Activated CD4-positive, alpha-beta T cell treated with anti-CD3 and anti-CD28 coated beads, Interleukin-2, amount 10 ng/mL, durations not matched to agents 7 days and 5 days (primary cell): ENCODE results near the gene GNG14. TPM values are rescaled to one million over a fixed set of nuclear protein-coding genes. Genes with fewer than 3 reads are reported as not detected.

Experiments used
- CTCF ChIA-PET: fragments of 350-600 bp; sonication (Branson Sonifier 250); formaldehyde crosslinking; loops from one replicate; lab custom pipeline; 2021; ENCODE audit warnings: antibody characterized with exemption; lab: Charles Lee
- POLR2A ChIA-PET: fragments of 350-600 bp; sonication (Branson Sonifier 250); formaldehyde crosslinking; loops from one replicate; lab custom pipeline; 2021; ENCODE audit warnings: antibody characterized with exemption; lab: Charles Lee
- DNase-seq: peaks from one replicate; pipeline ENCODE4 v3.0.0-alpha.2; 2020
- H3K27ac Mint-ChIP-seq: one replicate; pipeline ENCODE4 v1.8.0; 2021; ENCODE audit warnings: mild to moderate bottlenecking, moderate library complexity, mixed read lengths
- H3K27me3 Mint-ChIP-seq: one replicate; pipeline ENCODE4 v1.8.0; 2021; ENCODE audit warnings: mixed read lengths
- H3K36me3 Mint-ChIP-seq: one replicate; pipeline ENCODE4 v1.8.0; 2021; ENCODE audit warnings: low read depth, mixed read lengths
- H3K4me1 Mint-ChIP-seq: one replicate; pipeline ENCODE4 v1.8.0; 2021; ENCODE audit warnings: mixed read lengths
- H3K4me3 Mint-ChIP-seq: one replicate; pipeline ENCODE4 v1.8.0; 2021; ENCODE audit warnings: mild to moderate bottlenecking, moderate library complexity, mixed read lengths
- H3K9me3 Mint-ChIP-seq: one replicate; pipeline ENCODE4 v1.8.0; 2021; ENCODE audit warnings: mixed read lengths
- total RNA-seq, 2 experiments: library from RNA; stranded (reverse); gene quantifications; one replicate each; pipeline ENCODE4 v1.2.3, GENCODE V29; 2021

The GNG14 gene
- total RNA-seq, 2 experiments from 2014 or later = not detected

DNA sequence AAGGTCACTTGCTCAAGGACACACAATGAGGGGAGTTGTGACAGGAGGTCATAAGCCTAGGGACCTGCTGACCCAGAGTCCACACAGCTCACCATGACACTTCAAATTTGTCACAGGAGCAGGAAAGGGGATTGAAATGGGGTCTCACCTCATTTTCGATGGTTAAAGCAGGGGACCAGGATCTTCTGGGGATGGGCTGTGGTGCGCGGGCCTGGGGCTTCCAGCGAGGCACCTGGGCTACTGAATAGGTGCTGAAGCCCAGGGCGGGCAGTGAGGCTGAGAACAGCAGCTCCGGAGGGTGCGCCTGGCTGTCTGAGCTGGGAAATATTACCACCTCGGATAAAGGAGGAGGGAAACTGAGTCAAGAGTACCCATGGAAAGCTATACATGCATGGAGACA lies 32.3 kb upstream of the GNG14 start:
- Mint-ChIP-seq H3K4me3 (no peak overlapping the region), H3K4me1 (peaks cover 5% of the 10 kb centered on the region)
- DNase-seq = no peak

DNA sequence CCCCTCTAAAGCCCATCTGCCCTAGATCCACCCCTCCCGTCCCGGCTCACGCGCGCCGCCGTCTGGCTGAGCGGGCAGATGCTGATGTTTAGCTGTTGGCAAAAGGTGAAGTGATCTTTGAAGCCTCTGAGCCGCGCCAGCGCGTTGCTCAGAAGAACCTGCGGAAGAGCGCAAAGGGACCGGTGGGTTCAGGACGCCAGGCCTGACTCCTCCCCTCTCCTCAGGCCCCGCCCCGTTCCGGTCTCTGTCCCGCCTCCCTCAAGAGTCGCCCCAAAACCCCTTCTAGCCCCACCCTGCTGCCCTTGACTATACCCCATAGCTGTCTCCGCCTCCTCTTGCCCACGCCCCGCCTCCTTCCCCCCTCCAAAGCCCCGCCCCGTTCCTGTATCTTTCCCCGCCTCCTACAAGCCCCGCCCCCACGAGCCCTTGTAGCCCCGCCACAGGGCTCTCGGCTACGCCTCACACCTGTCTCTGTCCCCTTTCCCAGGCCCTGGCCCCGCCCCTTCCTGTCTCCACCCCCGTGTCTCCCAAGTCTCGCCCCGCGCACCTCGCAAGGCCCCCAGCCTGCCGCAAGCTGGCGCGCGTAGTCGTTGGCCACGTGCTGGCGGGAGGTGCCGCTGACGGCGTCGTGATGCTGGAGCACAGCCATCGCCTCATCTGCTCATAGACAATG lies 30.8 kb upstream of the GNG14 start:
- ChIA-PET CTCF (no interaction called here), POLR2A (no interaction called here)
- peaks cover 5% of the 10 kb centered on the region for H3K4me1 Mint-ChIP-seq
- no peaks in the 10 kb centered on the region for H3K9me3 Mint-ChIP-seq
- no peak overlapping the region for H3K27ac Mint-ChIP-seq
- no peak overlapping the region for H3K4me3 Mint-ChIP-seq
- H3K36me3 Mint-ChIP-seq = peaks cover 57% of the 10 kb centered on the region
- H3K27me3 Mint-ChIP-seq = no peaks in the 10 kb centered on the region
- no peak for DNase-seq

More for the DNA sequence above, 32.3 kb upstream of the GNG14 start:
- no peak overlapping the region for H3K27ac Mint-ChIP-seq
- peaks cover 54% of the 10 kb centered on the region for H3K36me3 Mint-ChIP-seq
- ChIA-PET POLR2A (no interaction called here), CTCF (interaction anchor here (0.5 to 2.0 kb wide), 2 partner anchors 16 to 622 kb away, joined by 3 to 4 read pairs; no protein-coding TSS in a partner anchor)
- H3K27me3 Mint-ChIP-seq = no peaks in the 10 kb centered on the region
- H3K9me3 Mint-ChIP-seq = no peaks in the 10 kb centered on the region

DNA sequence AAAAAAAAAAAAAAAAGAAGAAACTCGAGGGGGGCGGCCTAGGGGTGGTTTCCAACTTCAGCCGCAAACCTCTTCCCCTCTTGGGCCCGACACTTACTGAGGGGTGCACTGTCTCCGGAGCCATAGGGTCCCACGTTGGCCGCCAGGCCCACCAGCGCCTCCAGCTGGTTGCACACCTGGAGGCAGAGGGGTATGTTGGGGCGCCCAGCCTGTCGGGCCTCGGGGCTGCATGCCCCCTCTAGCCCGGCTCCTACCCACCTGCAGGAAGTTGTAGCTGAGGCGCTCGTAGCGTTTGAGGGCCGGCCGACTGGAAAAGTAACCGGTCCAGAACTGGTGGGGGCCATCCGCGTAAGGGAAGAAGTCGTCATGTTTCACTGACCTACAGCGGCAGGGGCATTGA lies 29.8 kb upstream of the GNG14 start:
- ChIA-PET CTCF (no interaction called here), POLR2A (no interaction called here)
- no peaks in the 10 kb centered on the region for H3K27me3 Mint-ChIP-seq
- no peaks in the 10 kb centered on the region for H3K9me3 Mint-ChIP-seq
- peaks cover 5% of the 10 kb centered on the region for H3K4me1 Mint-ChIP-seq
- H3K36me3 Mint-ChIP-seq = peaks cover 58% of the 10 kb centered on the region
- no peak for DNase-seq
- H3K27ac Mint-ChIP-seq = no peak overlapping the region
- no peak overlapping the region for H3K4me3 Mint-ChIP-seq

DNA sequence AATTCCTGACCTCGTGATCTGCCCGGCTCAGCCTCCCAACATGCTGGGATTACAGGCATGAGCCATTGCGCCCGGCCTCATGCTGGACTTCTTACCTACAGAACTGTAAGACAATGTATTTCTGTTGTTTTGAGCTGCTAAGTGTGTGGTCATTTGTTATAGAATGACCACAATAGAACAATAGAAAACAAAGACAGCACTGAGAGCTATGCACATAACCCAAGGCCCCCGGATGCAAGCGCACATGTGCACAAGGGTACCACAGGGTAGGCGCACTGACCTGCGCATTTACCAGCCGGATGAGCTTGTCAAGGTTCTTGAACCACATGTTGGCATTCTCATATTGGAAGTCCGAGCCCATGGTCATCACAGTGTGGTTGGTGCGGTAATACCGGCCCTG lies 26.8 kb upstream of the GNG14 start:
- DNase-seq = no peak
- ChIA-PET CTCF (interaction anchor here (1.3 kb wide), 1 partner anchor 21 kb away, joined by 4 read pairs; no protein-coding TSS in a partner anchor), POLR2A (no interaction called here)
- Mint-ChIP-seq H3K4me1 (peaks cover 23% of the 10 kb centered on the region), H3K27ac (no peak overlapping the region), H3K36me3 (peaks cover 63% of the 10 kb centered on the region), H3K4me3 (no peak overlapping the region), H3K27me3 (no peaks in the 10 kb centered on the region), H3K9me3 (no peaks in the 10 kb centered on the region)

DNA sequence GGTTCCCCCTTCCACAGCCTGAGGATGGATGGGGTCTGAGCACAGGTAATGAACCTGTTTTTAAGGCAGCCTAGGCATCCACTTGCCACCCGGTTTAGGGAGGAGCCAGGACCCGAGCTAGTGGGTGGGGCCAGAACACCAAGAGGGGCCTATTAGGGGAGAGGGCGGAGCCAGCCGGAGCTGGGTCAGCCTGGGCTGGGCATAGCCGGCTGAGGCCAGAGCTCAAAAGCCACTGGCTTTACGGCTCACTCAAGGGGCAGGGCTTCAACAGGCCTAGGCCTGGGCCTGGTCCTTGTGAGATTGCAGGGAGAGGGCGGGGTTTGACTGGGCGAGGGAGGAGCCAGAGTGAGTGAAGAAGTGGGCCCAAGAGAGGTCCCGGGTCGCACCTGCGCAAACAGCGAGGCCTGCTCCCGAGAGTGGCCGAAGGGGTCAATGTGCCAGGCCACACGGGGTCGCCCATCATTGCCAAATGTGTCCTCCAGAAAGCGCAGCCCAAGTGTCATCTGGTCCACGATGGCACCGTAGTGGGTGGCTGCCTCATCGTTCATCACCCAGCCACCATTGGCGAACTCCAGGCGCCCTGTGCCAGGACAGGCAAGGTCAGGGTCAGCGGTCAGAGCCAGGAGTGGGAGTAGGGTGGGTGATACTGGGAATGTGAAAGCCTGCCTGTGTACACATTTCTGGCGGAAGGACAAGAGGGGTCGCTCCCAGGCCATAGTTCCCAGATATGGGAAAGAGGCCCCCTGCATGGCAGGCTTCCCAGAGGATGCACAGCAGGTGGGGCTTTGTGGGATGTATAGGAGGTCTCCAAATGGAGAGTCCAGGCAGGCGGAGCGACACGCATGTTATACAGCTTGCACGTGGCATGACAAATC lies 23.2 kb upstream of the GNG14 start:
- peaks cover 43% of the 10 kb centered on the region for H3K36me3 Mint-ChIP-seq
- H3K4me3 Mint-ChIP-seq = peak overlapping the region; percentile 96
- no peak for DNase-seq
- peaks cover 51% of the 10 kb centered on the region for H3K4me1 Mint-ChIP-seq
- H3K27ac Mint-ChIP-seq = peak overlapping the region; percentile 77
- no peaks in the 10 kb centered on the region for H3K27me3 Mint-ChIP-seq
- ChIA-PET POLR2A (no interaction called here), CTCF (interaction anchor here (0.8 to 2.0 kb wide), 4 partner anchors 8 to 105 kb away, joined by 3 to 9 read pairs (median 4); no protein-coding TSS in a partner anchor)
- H3K9me3 Mint-ChIP-seq = no peaks in the 10 kb centered on the region

DNA sequence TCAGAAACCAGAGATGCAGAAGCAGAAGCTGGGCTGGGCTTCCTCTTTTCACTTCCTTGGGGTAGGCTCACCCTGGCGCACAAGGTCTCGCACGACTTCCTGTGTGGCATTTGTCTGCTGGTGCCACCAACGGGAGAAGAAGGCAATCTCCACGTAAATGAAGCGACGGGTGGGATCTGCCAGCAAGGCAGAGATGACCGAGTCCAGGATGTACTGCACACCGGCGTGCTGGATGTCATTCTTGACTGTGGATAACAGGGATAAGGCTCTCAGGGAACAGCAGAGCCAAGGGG lies 22.6 kb upstream of the GNG14 start:
- Mint-ChIP-seq H3K27ac (peak overlapping the region; percentile 77), H3K4me3 (peak overlapping the region; percentile 96), H3K4me1 (peaks cover 53% of the 10 kb centered on the region), H3K27me3 (no peaks in the 10 kb centered on the region), H3K36me3 (peaks cover 38% of the 10 kb centered on the region), H3K9me3 (no peaks in the 10 kb centered on the region)
- CTCF ChIA-PET = interaction anchor here (1.1 to 2.0 kb wide), 2 partner anchors 25 to 101 kb away, joined by 3 to 9 read pairs; no protein-coding TSS in a partner anchor
- peak; percentile 80 for DNase-seq
- POLR2A ChIA-PET = no interaction called here

DNA sequence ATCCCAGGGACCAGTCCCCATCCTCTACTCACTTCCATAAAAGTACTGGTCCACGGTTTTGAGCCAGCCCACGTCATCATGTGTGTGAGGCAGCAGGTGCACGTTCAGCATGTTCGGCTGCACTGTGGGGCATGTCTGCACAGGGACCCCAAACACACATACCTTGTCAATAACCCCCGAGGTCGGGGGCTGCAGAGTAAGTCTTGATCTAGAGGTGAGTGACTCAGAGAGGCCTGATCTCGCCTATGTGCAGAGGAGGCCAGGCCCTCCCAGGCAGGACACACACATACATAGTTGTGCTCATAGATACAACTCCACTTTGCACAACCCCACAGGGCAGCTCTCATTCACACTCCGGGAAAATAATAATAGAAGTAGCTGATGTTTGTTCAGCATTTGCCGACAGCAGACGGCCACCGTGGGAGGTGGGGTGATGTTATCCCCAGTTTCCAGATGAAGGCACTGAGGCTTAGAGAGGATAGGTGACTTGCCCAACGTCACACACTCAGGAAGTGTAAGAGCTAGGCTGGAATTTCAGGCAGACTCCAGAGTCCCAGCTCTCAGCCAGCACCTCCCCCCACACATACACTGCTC lies 22.0 kb upstream of the GNG14 start:
- Mint-ChIP-seq H3K27ac (peak overlapping the region; percentile 77), H3K4me3 (peak overlapping the region; percentile 96), H3K9me3 (no peaks in the 10 kb centered on the region), H3K36me3 (peaks cover 34% of the 10 kb centered on the region), H3K4me1 (peaks cover 57% of the 10 kb centered on the region), H3K27me3 (no peaks in the 10 kb centered on the region)
- DNase-seq = no peak
- CTCF ChIA-PET = interaction anchor here (1.0 to 2.0 kb wide), 5 partner anchors 8 to 102 kb away, joined by 3 to 9 read pairs (median 3); no protein-coding TSS in a partner anchor
- POLR2A ChIA-PET = no interaction called here

DNA sequence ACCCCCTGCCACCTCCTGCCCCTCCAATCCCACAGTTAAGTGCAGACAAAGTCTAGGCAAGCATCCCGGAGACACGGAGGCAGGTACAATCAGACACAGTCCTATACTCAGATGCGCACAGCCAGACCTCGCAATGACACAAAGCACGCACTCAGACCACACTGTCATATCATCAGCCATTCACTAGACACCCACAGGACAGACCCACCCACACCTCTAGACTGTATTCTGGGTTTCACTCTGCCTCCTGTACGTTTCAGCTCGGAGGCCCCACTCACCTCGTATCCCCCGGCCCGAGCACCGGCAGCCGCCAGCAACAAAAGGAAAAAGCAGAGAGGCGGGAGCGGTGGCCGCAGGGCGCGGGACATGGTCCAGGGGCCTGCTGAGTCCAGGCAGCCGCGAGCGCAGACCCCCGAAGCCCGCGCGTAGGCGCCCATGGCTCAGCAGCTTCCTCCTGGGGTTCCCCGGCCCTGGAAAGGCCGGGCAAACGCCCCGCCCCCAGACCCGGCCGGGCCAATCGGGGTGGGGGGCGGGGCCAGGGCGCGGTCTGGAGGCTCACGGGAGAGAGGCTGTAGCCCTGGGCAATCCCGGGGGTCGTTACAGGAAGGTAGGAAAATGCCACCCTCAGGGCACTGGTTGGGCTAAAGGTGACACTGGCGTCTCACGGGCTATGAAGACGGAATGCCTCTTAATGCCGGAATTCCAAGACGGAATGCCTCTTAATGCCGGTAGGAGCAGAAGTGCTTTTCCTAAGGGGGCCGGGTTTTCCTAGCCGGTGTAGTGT lies 21.3 kb upstream of the GNG14 start, which contains the start of the genes MAN2B1 and WDR83:
TSS of gene MAN2B1 (minus strand) at position 478 of the 784 bp plus-strand sequence. CDS start at position 437, 41 bp downstream.
TSS of gene WDR83 (plus strand) at position 543 of the 784 bp plus-strand sequence. CDS start 2,984 bp downstream, outside the sequence.
- Mint-ChIP-seq H3K4me1 (peaks cover 59% of the 10 kb centered on the region), H3K36me3 (peaks cover 28% of the 10 kb centered on the region), H3K9me3 (no peaks in the 10 kb centered on the region), H3K4me3 (peak within 1 kb of the TSS; percentile 96), H3K27ac (peak within 1 kb of the TSS; percentile 99), H3K27me3 (no peaks in the 10 kb centered on the region)
- ChIA-PET POLR2A (interaction anchor here (0.6 kb wide), 2 partner anchors 103 to 1463 kb away, joined by 4 read pairs; no protein-coding TSS in a partner anchor), CTCF (interaction anchor here (1.0 to 2.0 kb wide), 4 partner anchors 8 to 102 kb away, joined by 3 to 9 read pairs (median 3); no protein-coding TSS in a partner anchor)
- peak; percentile 78 for DNase-seq

DNA sequence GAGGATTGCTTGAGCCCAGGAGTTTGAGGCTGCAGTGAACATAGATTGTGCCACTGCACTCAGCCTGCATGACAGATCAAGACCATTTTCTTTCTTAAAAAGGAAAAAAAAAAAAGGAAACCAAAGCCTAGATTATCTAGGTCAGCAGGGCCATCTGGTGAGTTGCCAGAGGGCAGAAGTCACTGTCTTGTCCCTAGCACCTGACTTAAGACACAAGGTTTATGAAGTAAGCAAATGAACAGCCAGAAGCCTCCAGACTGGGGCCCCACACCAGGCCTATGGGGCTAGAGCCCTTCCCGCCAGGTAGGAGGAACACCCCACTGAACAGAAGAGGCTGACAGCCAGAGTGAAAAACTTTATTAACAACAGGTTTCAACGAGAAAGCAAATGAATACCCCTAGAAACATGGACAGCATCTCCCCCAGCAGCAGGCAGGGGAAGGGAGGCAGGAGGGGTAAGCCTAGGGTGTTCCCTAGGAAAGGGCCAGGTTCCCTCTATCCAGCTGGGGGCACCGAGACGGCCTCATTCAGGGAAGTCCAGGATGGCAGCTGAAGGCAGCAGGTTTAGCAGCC lies 20.0 kb upstream of the GNG14 start:
- Mint-ChIP-seq H3K4me3 (peak overlapping the region; percentile 96), H3K27ac (peak overlapping the region; percentile 99), H3K9me3 (no peaks in the 10 kb centered on the region), H3K36me3 (peaks cover 30% of the 10 kb centered on the region), H3K27me3 (no peaks in the 10 kb centered on the region), H3K4me1 (peaks cover 63% of the 10 kb centered on the region)
- no peak for DNase-seq
- ChIA-PET POLR2A (no interaction called here), CTCF (interaction anchor here (1.0 kb wide), 1 partner anchor 28 kb away, joined by 4 read pairs; no protein-coding TSS in a partner anchor)

DNA sequence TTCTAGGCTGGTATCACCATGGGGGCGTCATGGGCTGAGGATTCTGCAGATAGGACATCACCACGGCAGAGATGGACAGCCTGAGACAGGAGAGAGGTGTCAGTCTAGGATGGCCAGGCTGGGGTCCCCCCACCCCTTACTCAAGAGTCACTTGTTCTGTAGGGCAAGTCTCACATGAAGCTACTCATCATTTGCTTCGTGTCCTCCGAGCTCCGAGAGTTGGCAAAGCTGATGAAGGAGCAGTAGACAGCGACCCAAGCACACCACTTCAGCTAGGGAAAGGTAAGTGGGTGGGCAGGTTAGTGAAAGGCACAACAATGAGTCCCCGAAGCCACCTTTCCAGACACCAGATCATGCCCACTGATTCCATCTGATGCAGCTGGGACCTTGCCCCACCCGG lies 19.5 kb upstream of the GNG14 start:
- POLR2A ChIA-PET = interaction anchor here (1.0 kb wide), 1 partner anchor 10 kb away, joined by 8 read pairs; no protein-coding TSS in a partner anchor
- Mint-ChIP-seq H3K9me3 (no peaks in the 10 kb centered on the region), H3K27me3 (no peaks in the 10 kb centered on the region), H3K4me3 (peak overlapping the region; percentile 96), H3K4me1 (peaks cover 62% of the 10 kb centered on the region), H3K27ac (peak overlapping the region; percentile 99), H3K36me3 (peaks cover 26% of the 10 kb centered on the region)
- CTCF ChIA-PET = interaction anchor here (1.0 to 4.4 kb wide), 2 partner anchors 12 to 28 kb away, joined by 4 to 23 read pairs; partner anchors contain the start of gene DHPS
- DNase-seq = no peak

DNA sequence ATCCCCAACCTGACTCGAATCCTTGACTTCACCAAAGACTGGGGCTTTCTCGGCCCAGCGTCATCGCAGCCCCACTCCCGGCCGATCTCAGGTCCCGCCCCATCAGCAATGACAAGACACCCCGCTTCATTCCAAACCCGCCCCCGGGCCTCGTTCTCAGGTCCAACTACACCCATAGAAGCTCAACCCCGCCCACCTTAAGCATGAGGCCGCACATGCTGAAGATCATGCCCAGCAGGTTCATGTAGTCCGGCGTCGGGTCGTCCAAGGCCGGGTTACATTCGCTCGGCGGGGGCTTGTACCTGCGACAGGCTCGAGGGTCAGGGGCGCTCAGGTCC lies 18.9 kb upstream of the GNG14 start:
- POLR2A ChIA-PET = interaction anchor here (1.0 kb wide), 1 partner anchor 9 kb away, joined by 8 read pairs; no protein-coding TSS in a partner anchor
- peaks cover 59% of the 10 kb centered on the region for H3K4me1 Mint-ChIP-seq
- DNase-seq = peak; percentile 74
- CTCF ChIA-PET = interaction anchor here (0.9 to 4.4 kb wide), 4 partner anchors 11 to 508 kb away, joined by 3 to 23 read pairs (median 4); partner anchors contain the start of gene DHPS
- peak overlapping the region; percentile 99 for H3K27ac Mint-ChIP-seq
- H3K4me3 Mint-ChIP-seq = peak overlapping the region; percentile 96
- H3K36me3 Mint-ChIP-seq = peaks cover 22% of the 10 kb centered on the region
- no peaks in the 10 kb centered on the region for H3K9me3 Mint-ChIP-seq
- H3K27me3 Mint-ChIP-seq = no peaks in the 10 kb centered on the region
